ENCODE measurements around the gene SETBP1.

- TF ChIP-seq CTCF (conservative IDR thresholded peaks at IDR 0.05; ENCODE audit: low read depth, low read length): no peak
- no peak for TF ChIP-seq POLR2A (IDR thresholded peaks at IDR 0.05; ENCODE audit: low read depth, low read length)
- no peak for TF ChIP-seq RAD21 (IDR thresholded peaks at IDR 0.05; ENCODE audit: low read length)
- no peak for TF ChIP-seq FOS (IDR thresholded peaks at IDR 0.05; ENCODE audit: low read depth, low read length)
- no peak for TF ChIP-seq NFE2L2 (IDR thresholded peaks at IDR 0.05; ENCODE audit: low read depth, low read length)
- TF ChIP-seq RFX5 (IDR thresholded peaks at IDR 0.05; ENCODE audit: low read depth, low read length): no peak
- no peak for TF ChIP-seq MAFK (IDR thresholded peaks at IDR 0.05; ENCODE audit: low read depth, low read length)
- no peak for TF ChIP-seq USF2 (IDR thresholded peaks at IDR 0.05; ENCODE audit: low read depth, low read length)
- TF ChIP-seq SMC3 (IDR thresholded peaks at IDR 0.05; ENCODE audit: low read depth, low read length): no peak
- no peak for TF ChIP-seq MXI1 (IDR thresholded peaks at IDR 0.05; ENCODE audit: borderline replicate concordance, low read depth, low read length)
- TF ChIP-seq MAZ (IDR thresholded peaks at IDR 0.05; ENCODE audit: borderline replicate concordance, low read depth, low read length): no peak
- TF ChIP-seq BHLHE40 (IDR thresholded peaks at IDR 0.05; ENCODE audit: low read depth, low read length): no peak
- no peak for TF ChIP-seq CEBPB (IDR thresholded peaks at IDR 0.05; ENCODE audit: low read depth, low read length)
- TF ChIP-seq ELK1 (IDR thresholded peaks at IDR 0.05; ENCODE audit: borderline replicate concordance, low read depth, low read length): no peak
Measured at GRCh38 chr18:44961288-44961995, 280.8 kb downstream of the SETBP1 start.

Data from IMR-90 (cell line).